PC-9 (cell line): ENCODE results near the gene NOL9. TPM values are rescaled to one million over a fixed set of nuclear protein-coding genes. Genes with fewer than 3 reads are reported as not detected.
A peak's percentile ranks its signal among the peaks of the same experiment; 100 is the strongest.

Experiments used
- BruUV-seq: library from RNA; stranded (reverse); fragments of 400-500 nt; replicated peaks from 2 replicates; lab custom pipeline; 2021; lab: Mats Ljungman, UMichigan
- CTCF ChIA-PET: fragments of 300-600 bp; sonication (Branson Sonifier 250); formaldehyde crosslinking; loops from one replicate; lab custom pipeline; 2022; ENCODE audit warnings: antibody characterized with exemption; lab: Charles Lee
- POLR2A ChIA-PET: fragments of 300-600 bp; sonication (Branson Sonifier 250); formaldehyde crosslinking; loops from one replicate; lab custom pipeline; 2022; ENCODE audit warnings: antibody characterized with exemption; ENCODE audit not compliant: unreplicated experiment; lab: Charles Lee
- DNase-seq, 2 experiments: peaks; one replicate each; pipeline versions ENCODE4 v3.0.0 to v3.0.0-alpha.2; 2015 to 2022; ENCODE audit warnings: mixed read lengths in 1 of 2
- H2AFZ ChIP-seq: fragments of 200-600 bp; sonication (generic); 2 replicates; pipeline ENCODE4 v1.8.1; 2017; ENCODE audit warnings: antibody characterized with exemption
- H3F3A ChIP-seq: fragments of 200-600 bp; sonication (generic); 2 replicates; pipeline ENCODE4 v1.8.1; 2017; ENCODE audit warnings: antibody characterized with exemption, mild to moderate bottlenecking, low read depth; ENCODE audit not compliant: insufficient read depth
- H3K27ac ChIP-seq: fragments of 200-600 bp; sonication (generic); 2 replicates; pipeline ENCODE4 v1.6.1; 2016; ENCODE audit warnings: mixed run types
- H3K27me3 ChIP-seq: fragments of 200-600 bp; sonication (generic); 2 replicates; pipeline ENCODE4 v1.6.1; 2016; ENCODE audit warnings: low read depth, mixed run types; ENCODE audit not compliant: insufficient read depth
- H3K36me3 ChIP-seq: fragments of 200-600 bp; sonication (generic); 2 replicates; pipeline ENCODE4 v1.6.1; 2016; ENCODE audit warnings: low read depth, mixed run types
- H3K4me1 ChIP-seq: fragments of 200-600 bp; sonication (generic); replicated peaks from 2 replicates; pipeline ENCODE4 v1.6.1; 2016; ENCODE audit warnings: mixed run types; ENCODE audit not compliant: insufficient read depth
- H3K4me2 ChIP-seq: fragments of 200-600 bp; sonication (generic); 2 replicates; pipeline ENCODE4 v1.6.1; 2017; ENCODE audit warnings: mixed run types
- H3K4me3 ChIP-seq: fragments of 200-600 bp; sonication (generic); 2 replicates; pipeline ENCODE4 v1.6.1; 2016; ENCODE audit warnings: mixed run types
- H3K79me2 ChIP-seq: fragments of 200-600 bp; sonication (generic); 2 replicates; pipeline ENCODE4 v1.6.1; 2017; ENCODE audit warnings: low read depth, mixed run types
- H3K9me2 ChIP-seq: fragments of 200-600 bp; sonication (generic); 2 replicates; pipeline ENCODE4 v1.8.1; 2017; ENCODE audit warnings: mild to moderate bottlenecking; ENCODE audit not compliant: insufficient read depth
- H3K9me3 ChIP-seq: fragments of 200-600 bp; sonication (generic); 2 replicates; pipeline ENCODE4 v1.8.1; 2016; ENCODE audit warnings: low read depth; ENCODE audit not compliant: insufficient read depth
- H4K20me1 ChIP-seq: fragments of 200-600 bp; sonication (generic); 2 replicates; pipeline ENCODE4 v1.8.1; 2017; ENCODE audit not compliant: insufficient read depth
- CTCF ChIP-seq: fragments of 200-600 bp; sonication (generic); conservative IDR thresholded peaks from 2 replicates; pipeline ENCODE4 v1.6.1; 2017; ENCODE audit warnings: mixed run types, antibody characterized with exemption, mild to moderate bottlenecking, moderate library complexity
- EZH2 ChIP-seq: fragments of 200-600 bp; sonication (generic); IDR thresholded peaks from 2 replicates; pipeline ENCODE4 v1.8.0; 2017; ENCODE audit warnings: antibody characterized with exemption, low read depth
- intact Hi-C: fragments of 100-400 bp; cut with micrococcal nuclease; formaldehyde crosslinking; loops from one replicate; pipeline ENCODE4 v1.10.0; 2022; ENCODE audit not compliant: unreplicated experiment
- total RNA-seq: library from RNA; stranded (reverse); gene quantifications from 2 replicates; pipeline ENCODE4 v1.2.3, GENCODE V29; 2021

Gene NOL9
- total RNA-seq, 1 experiment from 2014 or later, result 28.4 TPM

DNA sequence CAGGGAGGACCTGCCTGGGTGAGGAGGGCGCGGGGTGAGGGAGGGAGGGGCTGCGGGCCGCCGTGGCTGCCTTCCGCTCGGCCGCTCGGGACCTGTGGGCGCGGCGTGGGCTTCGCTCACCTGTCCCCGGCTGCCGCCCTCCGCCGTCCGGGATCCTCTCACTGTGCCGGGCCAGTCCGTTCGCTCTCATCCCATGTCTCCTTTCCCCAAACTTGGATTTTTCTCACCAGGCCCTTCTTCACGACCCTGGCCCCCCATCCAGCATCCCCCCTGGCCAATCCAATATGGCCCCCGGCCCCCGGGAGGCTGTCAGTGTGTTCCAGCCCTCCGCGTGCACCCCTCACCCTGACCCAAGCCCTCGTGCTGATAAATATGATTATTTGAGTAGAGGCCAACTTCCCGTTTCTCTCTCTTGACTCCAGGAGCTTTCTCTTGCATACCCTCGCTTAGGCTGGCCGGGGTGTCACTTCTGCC lies 25.8 kb upstream of the NOL9 start:
- H4K20me1 ChIP-seq, result no peaks in the 10 kb centered on the region
- no peaks in the 10 kb centered on the region for H3K27me3 ChIP-seq
- peak overlapping the region; percentile 86 for H2AFZ ChIP-seq
- DNase-seq, result no peak
- peak overlapping the region; percentile 78 for H3K4me3 ChIP-seq
- POLR2A ChIA-PET, result interaction anchor here (0.6 to 0.7 kb wide), 3 partner anchors 13 to 1176 kb away, joined by 3 to 8 read pairs (median 3); no protein-coding TSS in a partner anchor
- TF ChIP-seq CTCF (no peak), EZH2 (no peak)
- H3K9me3 ChIP-seq, result no peaks in the 10 kb centered on the region
- H3K36me3 ChIP-seq, result no peaks in the 10 kb centered on the region
- no peaks in the 10 kb centered on the region for H3K9me2 ChIP-seq
- H3K4me1 ChIP-seq, result peaks cover 8% of the 10 kb centered on the region
- no peak overlapping the region for H3K27ac ChIP-seq
- TSS peak; percentile 45 for BruUV-seq
- peak overlapping the region; percentile 90 for H3K4me2 ChIP-seq
- peaks cover 11% of the 10 kb centered on the region for H3K79me2 ChIP-seq
- intact Hi-C loops, result no loop called here
- CTCF ChIA-PET, result interaction anchor here (0.5 to 0.7 kb wide), 4 partner anchors 11 to 116 kb away, joined by 3 to 10 read pairs (median 6); no protein-coding TSS in a partner anchor
- H3F3A ChIP-seq, result no peaks in the 10 kb centered on the region

DNA sequence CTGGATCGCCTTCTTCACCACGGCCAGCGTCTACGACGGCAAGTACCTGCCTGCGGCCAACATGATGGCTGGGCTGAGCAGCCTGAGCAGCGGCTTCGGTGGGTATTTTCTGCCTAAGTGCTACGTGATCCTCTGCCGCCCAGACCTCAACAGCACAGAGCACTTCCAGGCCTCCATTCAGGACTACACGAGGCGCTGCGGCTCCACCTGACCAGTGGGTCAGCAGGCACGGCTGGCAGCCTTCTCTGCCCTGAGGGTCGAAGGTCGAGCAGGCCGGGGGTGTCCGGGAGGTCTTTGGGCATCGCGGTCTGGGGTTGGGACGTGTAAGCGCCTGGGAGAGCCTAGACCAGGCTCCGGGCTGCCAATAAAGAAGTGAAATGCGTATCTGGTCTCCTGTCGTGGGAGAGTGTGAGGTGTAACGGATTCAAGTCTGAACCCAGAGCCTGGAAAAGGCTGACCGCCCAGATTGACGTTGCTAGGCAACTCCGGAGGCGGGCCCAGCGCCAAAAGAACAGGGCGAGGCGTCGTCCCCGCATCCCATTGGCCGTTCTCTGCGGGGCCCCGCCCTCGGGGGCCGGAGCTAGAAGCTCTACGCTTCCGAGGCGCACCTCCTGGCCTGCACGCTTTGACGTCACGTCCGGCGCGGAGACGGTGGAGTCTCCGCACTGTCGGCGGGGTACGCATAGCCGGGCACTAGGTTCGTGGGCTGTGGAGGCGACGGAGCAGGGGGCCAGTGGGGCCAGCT lies 25.2 kb upstream of the NOL9 start, which contains the start of gene ZBTB48:
ZBTB48 (plus strand) TSS at position 621 of the 745 bp plus-strand sequence. CDS start 616 bp downstream, outside the sequence.
- no peaks in the 10 kb centered on the region for H3K27me3 ChIP-seq
- ChIA-PET CTCF (interaction anchor here (0.5 to 0.7 kb wide), 4 partner anchors 10 to 116 kb away, joined by 3 to 10 read pairs (median 6); no protein-coding TSS in a partner anchor), POLR2A (interaction anchor here (0.6 to 0.7 kb wide), 3 partner anchors 13 to 1175 kb away, joined by 3 to 18 read pairs (median 8); partner anchors contain the start of gene THAP3)
- no peaks in the 10 kb centered on the region for H4K20me1 ChIP-seq
- H3K36me3 ChIP-seq, result no peaks in the 10 kb centered on the region
- no peaks in the 10 kb centered on the region for H3K9me2 ChIP-seq
- H3K27ac ChIP-seq, result no peak within 1 kb of the TSS
- BruUV-seq, result no TSS peak
- H2AFZ ChIP-seq, result peak within 1 kb of the TSS; percentile 86
- intact Hi-C loops, result loop anchor here (1.0 kb wide), 1 partner anchor 46 kb away; no protein-coding TSS in a partner anchor
- no peaks in the 10 kb centered on the region for H3K9me3 ChIP-seq
- peak within 1 kb of the TSS; percentile 90 for H3K4me2 ChIP-seq
- peaks cover 11% of the 10 kb centered on the region for H3K79me2 ChIP-seq
- TF ChIP-seq CTCF, result no peak
- H3F3A ChIP-seq, result no peaks in the 10 kb centered on the region
- DNase-seq, result peak; percentile 86 to 98
- peaks cover 8% of the 10 kb centered on the region for H3K4me1 ChIP-seq
- peak within 1 kb of the TSS; percentile 78 for H3K4me3 ChIP-seq

- no peaks in the 10 kb centered on the region for H3K27me3 ChIP-seq
- H3K36me3 ChIP-seq, result no peaks in the 10 kb centered on the region
- H2AFZ ChIP-seq, result no peak overlapping the region
- TF ChIP-seq CTCF (no peak), EZH2 (no peak)
- H3F3A ChIP-seq, result no peaks in the 10 kb centered on the region
- H3K9me2 ChIP-seq, result no peaks in the 10 kb centered on the region
- DNase-seq, result no peak
- intact Hi-C loops, result loop anchor here (1.0 kb wide), 1 partner anchor 47 kb away; no protein-coding TSS in a partner anchor
- H3K9me3 ChIP-seq, result no peaks in the 10 kb centered on the region
- peak overlapping the region; percentile 90; the same call in 1 of the 2 replicates for H3K4me2 ChIP-seq
- H4K20me1 ChIP-seq, result no peaks in the 10 kb centered on the region
- peaks cover 11% of the 10 kb centered on the region for H3K79me2 ChIP-seq
- no peak overlapping the region for H3K27ac ChIP-seq
- no TSS peak for BruUV-seq
- POLR2A ChIA-PET, result no interaction called here
- CTCF ChIA-PET, result no interaction called here
- H3K4me1 ChIP-seq, result peaks cover 8% of the 10 kb centered on the region
- H3K4me3 ChIP-seq, result no peak overlapping the region
These were observed 24.5 kb upstream of the NOL9 start for GRCh38 chr1:6578624-6579373.
